ENCODE data around the gene SLC2A13.

SLC2A13 gene

GRCh38 chr12:40106655-40107054, 774 bp upstream of the SLC2A13 start:
- in situ Hi-C loops (cut with HindIII; ENCODE audit: low sequenced_read_pairs), result no loop called here
- H3K4me3 ChIP-seq (ENCODE audit: low read depth, low read length), result no peak overlapping the region
- DNase-seq (ENCODE audit: low read depth), result no peak

GRCh38 chr12:40106202-40106533, 287 bp upstream of the SLC2A13 start:
- no peak for TF ChIP-seq CTCF (IDR thresholded peaks at IDR 0.05; ENCODE audit: low read depth, low read length, missing control alignments)
- DNase-seq (ENCODE audit: low read depth), result no peak
- in situ Hi-C loops (cut with HindIII; ENCODE audit: low sequenced_read_pairs), result no loop called here
- peak overlapping the region; percentile 58 for H3K4me3 ChIP-seq (ENCODE audit: low read depth, low read length)

More at GRCh38 chr12:40106655-40107054, 774 bp upstream of the SLC2A13 start:
- no peak for TF ChIP-seq CTCF (IDR thresholded peaks at IDR 0.05; ENCODE audit: low read depth, low read length, missing control alignments)

- H3K4me3 ChIP-seq (ENCODE audit: low read depth, low read length), result peak overlapping the region; percentile 58
- in situ Hi-C loops (cut with HindIII; ENCODE audit: low sequenced_read_pairs), result no loop called here
- TF ChIP-seq CTCF (IDR thresholded peaks at IDR 0.05; ENCODE audit: low read depth, low read length, missing control alignments), result no peak
- DNase-seq (ENCODE audit: low read depth), result no peak
Measured at GRCh38 chr12:40105265-40105514, 691 bp downstream of the SLC2A13 start.

GRCh38 chr12:40104461-40105264, 1.2 kb downstream of the SLC2A13 start:
- in situ Hi-C loops (cut with HindIII; ENCODE audit: low sequenced_read_pairs), result loop anchor here (5.0 kb wide), 1 partner anchor 97 kb away; no protein-coding TSS in a partner anchor
- no peak for TF ChIP-seq CTCF (IDR thresholded peaks at IDR 0.05; ENCODE audit: low read depth, low read length, missing control alignments)
- DNase-seq (ENCODE audit: low read depth), result no peak
- peak overlapping the region; percentile 58 for H3K4me3 ChIP-seq (ENCODE audit: low read depth, low read length)

GRCh38 chr12:40103043-40103442, 2.8 kb downstream of the SLC2A13 start:
- H3K4me3 ChIP-seq (ENCODE audit: low read depth, low read length), result no peak overlapping the region
- in situ Hi-C loops (cut with HindIII; ENCODE audit: low sequenced_read_pairs), result loop anchor here (5.0 kb wide), 1 partner anchor 96 kb away; no protein-coding TSS in a partner anchor
- DNase-seq (ENCODE audit: low read depth), result no peak
- TF ChIP-seq CTCF (IDR thresholded peaks at IDR 0.05; ENCODE audit: low read depth, low read length, missing control alignments), result no peak

- H3K4me3 ChIP-seq (ENCODE audit: low read depth, low read length), result no peak overlapping the region
- TF ChIP-seq CTCF (IDR thresholded peaks at IDR 0.05; ENCODE audit: low read depth, low read length, missing control alignments), result no peak
- DNase-seq (ENCODE audit: low read depth), result no peak
- in situ Hi-C loops (cut with HindIII; ENCODE audit: low sequenced_read_pairs), result loop anchor here (5.0 kb wide), 1 partner anchor 94 kb away; no protein-coding TSS in a partner anchor
Measured at GRCh38 chr12:40101747-40102146, 4.1 kb downstream of the SLC2A13 start.

All from astrocyte of the cerebellum (primary cell).